PFSK-1 (cell line): ENCODE measurements around the gene THSD4.

Experiments used
- FOXP2 ChIP-seq: optimal IDR thresholded peaks from 2 replicates; pipeline ENCODE3; 2011; ENCODE audit warnings: borderline replicate concordance, control low read depth, inconsistent platforms; ENCODE audit not compliant: insufficient read depth; ENCODE audit errors: extremely low read length, extremely low read depth
- POLR2AphosphoS5 ChIP-seq: IDR thresholded peaks from 2 replicates; pipeline ENCODE4 v1.6.1; 2012; ENCODE audit warnings: low read depth, mild to moderate bottlenecking, control low read depth, low read length, moderate library complexity
- SIN3A ChIP-seq: IDR thresholded peaks from 2 replicates; pipeline ENCODE4 v1.6.1; 2012; ENCODE audit warnings: mild to moderate bottlenecking, low read length, moderate library complexity, borderline replicate concordance; ENCODE audit not compliant: insufficient read depth
- TAF1 ChIP-seq: IDR thresholded peaks from 2 replicates; pipeline ENCODE4 v1.6.1; 2012; ENCODE audit warnings: low read length, control low read depth, borderline replicate concordance; ENCODE audit not compliant: insufficient read depth
- TF ChIP-seq, protein P1 (sequence below), 2 experiments: IDR thresholded peaks; 2 replicates each; pipeline versions ENCODE4 v1.6.1 to v1.8.0; 2011 to 2012; ENCODE audit warnings: low read depth in 2 of 2, low read length in 2 of 2, control low read depth in 1 of 2, inconsistent platforms in 1 of 2, mild to moderate bottlenecking in 1 of 2, moderate library complexity in 1 of 2; ENCODE audit not compliant: insufficient read depth in 1 of 2

THSD4 gene

DNA sequence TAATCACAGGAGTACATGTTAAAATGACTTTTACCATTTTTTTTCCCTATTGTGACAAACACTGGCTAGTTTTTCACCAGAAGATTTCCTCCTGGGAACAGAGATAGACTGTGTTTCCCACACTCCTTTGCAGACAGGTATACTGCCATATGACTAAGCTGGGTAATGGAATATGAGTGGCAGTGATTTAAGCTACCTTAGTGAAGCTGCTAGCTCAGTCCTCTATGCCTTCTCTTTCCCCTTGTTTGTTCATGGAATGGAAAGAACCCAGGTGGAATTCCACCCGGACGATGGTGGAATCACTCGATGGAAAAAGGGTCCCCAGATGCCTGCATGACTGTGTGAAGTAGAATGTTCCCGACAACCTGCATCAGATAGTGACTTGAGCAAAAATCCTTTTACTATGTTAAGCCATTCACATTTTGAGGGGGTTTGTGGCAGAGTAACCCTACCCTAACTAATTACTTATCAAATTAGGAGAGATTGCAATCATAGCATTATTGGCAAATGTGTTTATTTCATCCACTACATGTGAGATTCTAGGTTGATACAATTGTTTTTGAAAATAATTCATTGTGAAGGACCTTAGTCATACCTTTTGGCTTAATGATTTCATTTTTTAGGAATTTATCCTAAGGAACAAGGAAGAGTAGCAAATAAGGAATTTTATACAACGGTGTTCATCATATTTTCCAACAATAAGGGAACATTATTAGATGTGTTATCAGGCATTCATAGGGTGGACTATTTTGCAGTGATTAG, 16.5 kb downstream of the THSD4 start:
- TF ChIP-seq FOXP2, result no peak
- no peak for TF ChIP-seq TAF1
- TF ChIP-seq, protein P1, sequence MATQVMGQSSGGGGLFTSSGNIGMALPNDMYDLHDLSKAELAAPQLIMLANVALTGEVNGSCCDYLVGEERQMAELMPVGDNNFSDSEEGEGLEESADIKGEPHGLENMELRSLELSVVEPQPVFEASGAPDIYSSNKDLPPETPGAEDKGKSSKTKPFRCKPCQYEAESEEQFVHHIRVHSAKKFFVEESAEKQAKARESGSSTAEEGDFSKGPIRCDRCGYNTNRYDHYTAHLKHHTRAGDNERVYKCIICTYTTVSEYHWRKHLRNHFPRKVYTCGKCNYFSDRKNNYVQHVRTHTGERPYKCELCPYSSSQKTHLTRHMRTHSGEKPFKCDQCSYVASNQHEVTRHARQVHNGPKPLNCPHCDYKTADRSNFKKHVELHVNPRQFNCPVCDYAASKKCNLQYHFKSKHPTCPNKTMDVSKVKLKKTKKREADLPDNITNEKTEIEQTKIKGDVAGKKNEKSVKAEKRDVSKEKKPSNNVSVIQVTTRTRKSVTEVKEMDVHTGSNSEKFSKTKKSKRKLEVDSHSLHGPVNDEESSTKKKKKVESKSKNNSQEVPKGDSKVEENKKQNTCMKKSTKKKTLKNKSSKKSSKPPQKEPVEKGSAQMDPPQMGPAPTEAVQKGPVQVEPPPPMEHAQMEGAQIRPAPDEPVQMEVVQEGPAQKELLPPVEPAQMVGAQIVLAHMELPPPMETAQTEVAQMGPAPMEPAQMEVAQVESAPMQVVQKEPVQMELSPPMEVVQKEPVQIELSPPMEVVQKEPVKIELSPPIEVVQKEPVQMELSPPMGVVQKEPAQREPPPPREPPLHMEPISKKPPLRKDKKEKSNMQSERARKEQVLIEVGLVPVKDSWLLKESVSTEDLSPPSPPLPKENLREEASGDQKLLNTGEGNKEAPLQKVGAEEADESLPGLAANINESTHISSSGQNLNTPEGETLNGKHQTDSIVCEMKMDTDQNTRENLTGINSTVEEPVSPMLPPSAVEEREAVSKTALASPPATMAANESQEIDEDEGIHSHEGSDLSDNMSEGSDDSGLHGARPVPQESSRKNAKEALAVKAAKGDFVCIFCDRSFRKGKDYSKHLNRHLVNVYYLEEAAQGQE (IDR thresholded peaks at IDR 0.05; ENCODE audit: insufficient read depth in 1 of 2, low read depth in 2 of 2, low read length in 2 of 2), result no peak
- TF ChIP-seq SIN3A, result no peak
- no peak for TF ChIP-seq POLR2AphosphoS5

DNA sequence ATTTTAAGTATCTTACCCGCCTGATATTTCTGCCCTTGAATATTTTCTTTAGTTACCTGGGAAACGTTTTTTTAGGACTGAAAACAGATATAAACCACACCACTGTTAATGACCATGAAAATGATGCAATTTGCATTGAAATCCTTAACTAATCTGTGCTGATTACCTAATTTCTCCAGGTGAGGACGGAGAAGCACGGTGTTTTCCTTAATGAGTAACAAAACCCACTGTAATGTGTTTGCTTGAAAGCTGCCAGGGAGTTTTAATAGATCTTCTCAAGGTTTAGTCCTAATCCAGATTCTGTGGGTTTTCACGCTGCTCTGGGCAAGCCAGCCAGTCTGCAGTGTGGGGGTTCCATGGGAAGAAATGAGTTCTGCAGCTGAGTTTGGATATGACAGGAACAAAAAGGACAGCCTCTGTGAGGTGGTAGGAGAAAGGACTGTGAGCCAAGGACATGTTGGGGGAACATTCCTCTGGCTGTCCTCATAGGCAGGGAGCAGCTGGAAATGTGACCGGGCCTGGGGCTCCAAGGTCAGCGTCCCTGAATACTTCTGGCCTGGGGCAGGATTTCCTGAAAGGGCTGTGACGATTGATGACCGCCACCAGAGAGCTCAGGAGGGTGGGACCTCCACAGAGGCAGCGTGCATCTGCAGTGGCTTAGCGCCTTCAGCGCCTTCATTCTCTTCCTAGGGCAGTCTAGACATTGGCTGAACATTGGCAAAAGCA, 18.6 kb downstream of the THSD4 start:
- TF ChIP-seq TAF1 (no peak), FOXP2 (no peak), POLR2AphosphoS5 (no peak)
- TF ChIP-seq, protein P1 (IDR thresholded peaks at IDR 0.05; ENCODE audit: insufficient read depth in 1 of 2, low read depth in 2 of 2, low read length in 2 of 2), result no peak

DNA sequence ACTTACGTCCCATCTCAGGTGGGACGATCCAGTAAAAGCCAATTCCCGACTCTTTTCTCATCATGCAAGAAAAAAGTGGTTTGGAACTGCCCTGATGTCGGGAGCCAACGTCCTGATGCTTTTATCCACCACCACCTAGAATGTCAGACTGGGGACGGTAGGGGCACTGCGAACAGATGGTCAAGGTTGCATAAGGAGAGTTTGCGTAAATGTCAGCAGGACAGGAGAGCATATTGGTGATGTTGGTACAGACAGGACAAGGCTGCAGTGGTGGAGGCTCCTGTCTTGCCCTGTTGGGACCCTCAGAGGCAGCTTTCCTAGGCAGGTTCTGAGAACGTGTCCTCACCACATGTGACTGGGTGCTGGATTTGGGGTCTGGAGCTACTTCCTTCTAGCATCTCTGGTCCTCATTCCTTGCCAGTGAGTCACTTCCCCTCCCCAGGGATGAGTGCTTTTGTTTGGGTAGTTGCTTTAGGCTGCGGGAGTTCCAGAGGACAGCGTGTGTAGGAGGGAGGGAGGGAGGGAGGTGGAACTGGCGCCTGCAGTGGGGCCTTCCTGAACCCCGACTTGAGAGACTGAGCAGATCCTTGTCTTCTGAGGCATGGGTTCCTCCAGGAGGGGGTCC, 21.0 kb downstream of the THSD4 start:
- TF ChIP-seq POLR2AphosphoS5, result no peak
- no peak for TF ChIP-seq FOXP2
- TF ChIP-seq, protein P1 (IDR thresholded peaks at IDR 0.05; ENCODE audit: insufficient read depth in 1 of 2, low read depth in 2 of 2, low read length in 2 of 2), result no peak
- no peak for TF ChIP-seq SIN3A
- no peak for TF ChIP-seq TAF1

DNA sequence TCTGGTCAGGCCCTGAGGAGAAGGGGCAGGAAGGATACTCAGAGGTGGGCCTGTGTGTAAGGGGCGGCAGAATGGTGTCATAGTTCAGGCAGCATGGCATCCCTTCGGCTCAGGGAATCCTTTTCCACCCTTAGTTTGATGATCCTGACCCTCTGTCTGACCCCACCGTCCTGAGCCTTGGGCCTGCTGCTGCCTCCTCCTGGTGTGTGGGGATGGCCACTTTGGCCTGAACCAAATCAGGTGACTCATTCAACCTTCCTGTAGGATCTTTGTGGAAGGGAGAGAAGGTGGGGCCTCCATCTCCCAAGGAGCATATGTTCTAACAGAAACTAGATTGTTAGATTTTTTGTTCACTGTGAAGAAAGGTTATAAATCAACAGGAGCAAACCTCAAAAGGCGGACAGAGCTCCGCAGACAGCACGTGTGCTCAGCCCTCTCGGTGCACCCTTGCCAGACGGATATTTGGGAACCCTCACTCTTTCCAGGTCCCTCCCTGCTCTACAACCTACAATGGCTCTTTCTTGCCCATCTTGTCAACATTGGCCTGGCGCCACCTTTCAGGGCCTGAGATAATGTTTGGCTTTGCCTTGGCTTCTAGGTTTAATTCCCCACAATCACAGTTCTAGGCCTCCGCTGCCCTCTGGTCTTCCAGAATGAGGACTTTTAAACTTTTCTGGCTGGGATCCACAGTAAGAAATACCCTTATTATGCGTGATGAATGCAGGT, 21.7 kb downstream of the THSD4 start:
- no peak for TF ChIP-seq SIN3A
- TF ChIP-seq, protein P1 (IDR thresholded peaks at IDR 0.05; ENCODE audit: insufficient read depth in 1 of 2, low read depth in 2 of 2, low read length in 2 of 2), result no peak
- TF ChIP-seq POLR2AphosphoS5, result no peak
- no peak for TF ChIP-seq TAF1
- TF ChIP-seq FOXP2, result no peak
